ENCODE data around the gene AP1M1.

AP1M1 gene

GRCh38 chr19:16217716-16218451, 20.2 kb downstream of the AP1M1 start:
- no peaks in the 10 kb centered on the region for H3K27me3 ChIP-seq (ENCODE audit: insufficient read depth, poor library complexity, severe bottlenecking)
- no peaks in the 10 kb centered on the region for H3K4me1 ChIP-seq (ENCODE audit: insufficient read depth, poor library complexity, severe bottlenecking)
- ATAC-seq (ENCODE audit: low read depth) (no peak), DNase-seq (ENCODE audit: low spot score) (no peak)
- no peak overlapping the region for H3K27ac ChIP-seq (ENCODE audit: poor library complexity, severe bottlenecking)
- peaks cover 65% of the 10 kb centered on the region for H3K36me3 ChIP-seq (ENCODE audit: low read depth)
- no peak overlapping the region for H3K4me3 ChIP-seq (ENCODE audit: severe bottlenecking)
- peaks cover 18% of the 10 kb centered on the region for H3K9me3 ChIP-seq (ENCODE audit: severe bottlenecking)
- no peak for TF ChIP-seq CTCF (IDR thresholded peaks at IDR 0.05; ENCODE audit: poor library complexity, severe bottlenecking)

GRCh38 chr19:16218851-16219250, 21.1 kb downstream of the AP1M1 start:
- Histone ChIP-seq H3K27me3 (ENCODE audit: insufficient read depth, poor library complexity, severe bottlenecking) (no peaks in the 10 kb centered on the region), H3K4me3 (ENCODE audit: severe bottlenecking) (no peak overlapping the region), H3K36me3 (ENCODE audit: low read depth) (peaks cover 67% of the 10 kb centered on the region), H3K4me1 (ENCODE audit: insufficient read depth, poor library complexity, severe bottlenecking) (no peaks in the 10 kb centered on the region), H3K9me3 (ENCODE audit: severe bottlenecking) (peaks cover 18% of the 10 kb centered on the region), H3K27ac (ENCODE audit: poor library complexity, severe bottlenecking) (no peak overlapping the region)
- TF ChIP-seq CTCF (IDR thresholded peaks at IDR 0.05; ENCODE audit: poor library complexity, severe bottlenecking): no peak
- ATAC-seq (ENCODE audit: low read depth) (no peak), DNase-seq (ENCODE audit: low spot score) (no peak)

GRCh38 chr19:16222806-16223205, 25.1 kb downstream of the AP1M1 start:
- TF ChIP-seq CTCF (IDR thresholded peaks at IDR 0.05; ENCODE audit: poor library complexity, severe bottlenecking): no peak
- Histone ChIP-seq H3K4me1 (ENCODE audit: insufficient read depth, poor library complexity, severe bottlenecking) (no peaks in the 10 kb centered on the region), H3K27me3 (ENCODE audit: insufficient read depth, poor library complexity, severe bottlenecking) (no peaks in the 10 kb centered on the region), H3K4me3 (ENCODE audit: severe bottlenecking) (no peak overlapping the region), H3K27ac (ENCODE audit: poor library complexity, severe bottlenecking) (no peak overlapping the region), H3K36me3 (ENCODE audit: low read depth) (peaks cover 55% of the 10 kb centered on the region), H3K9me3 (ENCODE audit: severe bottlenecking) (peaks cover 18% of the 10 kb centered on the region)
- DNase-seq (ENCODE audit: low spot score) (no peak), ATAC-seq (ENCODE audit: low read depth) (no peak)

GRCh38 chr19:16223746-16224145, 26.0 kb downstream of the AP1M1 start:
- DNase-seq (ENCODE audit: low spot score): no peak
- Histone ChIP-seq H3K36me3 (ENCODE audit: low read depth) (peaks cover 59% of the 10 kb centered on the region), H3K4me1 (ENCODE audit: insufficient read depth, poor library complexity, severe bottlenecking) (no peaks in the 10 kb centered on the region), H3K9me3 (ENCODE audit: severe bottlenecking) (peaks cover 18% of the 10 kb centered on the region), H3K27ac (ENCODE audit: poor library complexity, severe bottlenecking) (no peak overlapping the region), H3K4me3 (ENCODE audit: severe bottlenecking) (no peak overlapping the region), H3K27me3 (ENCODE audit: insufficient read depth, poor library complexity, severe bottlenecking) (no peaks in the 10 kb centered on the region)
- ATAC-seq (ENCODE audit: low read depth): no peak
- TF ChIP-seq CTCF (IDR thresholded peaks at IDR 0.05; ENCODE audit: poor library complexity, severe bottlenecking): no peak

GRCh38 chr19:16224293-16225045, 26.8 kb downstream of the AP1M1 start:
- no peak for TF ChIP-seq CTCF (IDR thresholded peaks at IDR 0.05; ENCODE audit: poor library complexity, severe bottlenecking)
- Histone ChIP-seq H3K4me3 (ENCODE audit: severe bottlenecking) (no peak overlapping the region), H3K27ac (ENCODE audit: poor library complexity, severe bottlenecking) (no peak overlapping the region), H3K4me1 (ENCODE audit: insufficient read depth, poor library complexity, severe bottlenecking) (no peaks in the 10 kb centered on the region), H3K36me3 (ENCODE audit: low read depth) (peaks cover 52% of the 10 kb centered on the region), H3K27me3 (ENCODE audit: insufficient read depth, poor library complexity, severe bottlenecking) (no peaks in the 10 kb centered on the region), H3K9me3 (ENCODE audit: severe bottlenecking) (peaks cover 18% of the 10 kb centered on the region)
- ATAC-seq (ENCODE audit: low read depth): no peak
- DNase-seq (ENCODE audit: low spot score): no peak

Data from RWPE2 (cell line).